ENCODE data around the gene FOLR2.

DNA sequence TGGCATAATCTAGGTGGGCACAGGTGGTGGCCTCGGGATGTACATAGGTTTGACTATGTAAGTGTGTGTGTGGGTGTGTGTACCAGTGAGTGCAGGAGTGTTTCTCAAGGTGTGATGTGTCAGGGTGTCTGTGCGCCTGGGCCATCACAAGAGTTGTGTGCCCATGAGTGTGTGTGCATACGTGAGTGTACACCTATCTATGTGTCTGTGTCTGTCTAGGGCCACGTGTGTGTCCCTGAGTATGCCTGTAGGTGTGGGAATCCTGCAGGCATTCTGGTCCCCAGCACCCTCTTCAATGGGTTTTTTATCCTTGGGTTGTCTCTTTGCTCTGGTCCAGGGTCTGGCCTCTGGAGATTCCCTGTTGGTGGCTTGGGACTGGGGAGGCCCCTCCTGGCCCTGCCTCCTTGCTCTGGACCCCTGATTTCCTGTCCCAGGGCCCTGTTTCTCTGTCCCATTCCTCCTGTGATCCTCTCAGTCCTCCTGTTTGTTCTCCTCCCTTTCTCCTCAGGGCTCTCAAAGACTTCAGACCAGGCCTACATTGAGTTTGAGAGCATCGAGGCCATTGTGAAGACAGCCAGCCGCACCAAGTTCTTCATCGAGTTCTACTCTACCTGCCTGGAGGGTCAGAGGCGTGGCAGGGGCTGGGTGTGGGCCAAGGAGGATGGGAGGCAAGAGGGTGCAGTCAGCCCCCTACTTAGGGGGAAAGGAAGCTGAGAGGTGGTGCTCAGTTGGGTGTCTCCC is 17.3 kb downstream of the FOLR2 start:
- TF ChIP-seq ZNF274 (IDR thresholded peaks at IDR 0.05; ENCODE audit: low read depth, low read length) = no peak
- no peak for TF ChIP-seq SUZ12 (IDR thresholded peaks at IDR 0.05; ENCODE audit: extremely low read depth, insufficient read depth, insufficient read length)

All from NT2/D1 (cell line).